Neural cell (in vitro differentiated cells): Measurements from ENCODE around the gene RYR2. TPM values are rescaled to one million over a fixed set of nuclear protein-coding genes. Genes with fewer than 3 reads are reported as not detected.

Experiments used
- H2AFZ ChIP-seq: fragments of 200-600, 300-800 bp; sonication (generic), shearing (Covaris generic); 2 replicates; pipeline ENCODE4 v1.6.0; 2014; ENCODE audit warnings: low read depth, mild to moderate bottlenecking, antibody characterized with exemption, low read length, moderate library complexity
- H3F3A ChIP-seq: fragments of 200-600 bp; shearing (Covaris generic); 2 replicates; pipeline ENCODE4 v1.6.1; 2016; ENCODE audit warnings: mild to moderate bottlenecking, moderate library complexity, mixed read lengths, antibody characterized with exemption, low read length; ENCODE audit not compliant: insufficient read depth, poor library complexity, severe bottlenecking
- H3K27ac ChIP-seq: fragments of 200-600, 300-800 bp; sonication (generic), shearing (Covaris generic); 2 replicates; pipeline ENCODE4 v1.5.1; 2014; ENCODE audit warnings: mild to moderate bottlenecking, low read length, moderate library complexity
- H3K27me3 ChIP-seq: fragments of 300-800, 200-600 bp; sonication (generic), shearing (Covaris generic); 2 replicates; pipeline ENCODE4 v1.6.0; 2014; ENCODE audit warnings: mild to moderate bottlenecking, low read depth, low read length, moderate library complexity; ENCODE audit not compliant: insufficient read depth
- H3K36me3 ChIP-seq: fragments of 300-800, 200-600 bp; sonication (generic), shearing (Covaris generic); 2 replicates; pipeline ENCODE4 v1.5.1; 2014; ENCODE audit warnings: mild to moderate bottlenecking, antibody characterized with exemption, low read length, moderate library complexity; ENCODE audit not compliant: insufficient read depth
- H3K4me2 ChIP-seq: fragments of 300-800, 200-600 bp; sonication (generic), shearing (Covaris generic); 2 replicates; pipeline ENCODE4 v1.6.0; 2014; ENCODE audit warnings: mild to moderate bottlenecking, low read length
- H3K4me3 ChIP-seq: fragments of 300-800, 200-600 bp; sonication (generic), shearing (Covaris generic); 2 replicates; pipeline ENCODE4 v1.5.1; 2014; ENCODE audit warnings: mild to moderate bottlenecking, low read length, moderate library complexity
- H3K79me2 ChIP-seq: fragments of 200-600 bp; shearing (Covaris generic); replicated peaks from 2 replicates; pipeline ENCODE4 v1.6.0; 2014; ENCODE audit warnings: mild to moderate bottlenecking, low read length, moderate library complexity; ENCODE audit not compliant: insufficient read depth
- H3K9ac ChIP-seq: fragments of 300-800, 200-600 bp; sonication (generic), shearing (Covaris generic); 2 replicates; pipeline ENCODE4 v1.6.1; 2016; ENCODE audit warnings: mild to moderate bottlenecking, low read length, mixed read lengths
- H3K9me2 ChIP-seq: fragments of 200-600 bp; shearing (Covaris generic); 2 replicates; pipeline ENCODE4 v1.6.1; 2016; ENCODE audit warnings: mild to moderate bottlenecking, low read length, mixed read lengths; ENCODE audit not compliant: insufficient read depth
- H3K9me3 ChIP-seq: fragments of 200-600, 300-800 bp; sonication (generic), shearing (Covaris generic); 2 replicates; pipeline ENCODE4 v1.6.1; 2016; ENCODE audit warnings: mild to moderate bottlenecking, mixed run types, low read length, moderate library complexity, mixed read lengths
- H4K20me1 ChIP-seq: fragments of 200-600 bp; shearing (Covaris generic); 2 replicates; pipeline ENCODE4 v1.6.1; 2016; ENCODE audit warnings: mild to moderate bottlenecking, mixed run types; ENCODE audit not compliant: insufficient read depth
- EP300 ChIP-seq: fragments of 450-650 bp; conservative IDR thresholded peaks from 2 replicates; pipeline ENCODE4 v1.6.1; 2014; ENCODE audit warnings: antibody characterized with exemption, mild to moderate bottlenecking, moderate library complexity; ENCODE audit not compliant: poor library complexity, severe bottlenecking
- EZH2 ChIP-seq: fragments of 200-600, 300-800 bp; shearing (Covaris generic), sonication (generic); IDR thresholded peaks from 2 replicates; pipeline ENCODE4 v1.6.1; 2014; ENCODE audit warnings: antibody characterized with exemption, low read length, borderline replicate concordance, mild to moderate bottlenecking; ENCODE audit not compliant: insufficient read depth, poor library complexity, severe bottlenecking
- MXI1 ChIP-seq: fragments of 450-650 bp; conservative IDR thresholded peaks from 2 replicates; pipeline ENCODE4 v1.6.1; 2014; ENCODE audit warnings: antibody characterized with exemption, mild to moderate bottlenecking; ENCODE audit not compliant: poor library complexity, severe bottlenecking
- POLR2AphosphoS5 ChIP-seq: IDR thresholded peaks from 2 replicates; pipeline ENCODE4 v1.6.1; 2012
- RAD21 ChIP-seq: fragments of 450-650 bp; conservative IDR thresholded peaks from 2 replicates; pipeline ENCODE4 v1.6.1; 2014; ENCODE audit warnings: antibody characterized with exemption, mild to moderate bottlenecking, moderate library complexity
- SMC3 ChIP-seq: fragments of 450-650 bp; conservative IDR thresholded peaks from 2 replicates; pipeline ENCODE4 v1.6.1; 2014; ENCODE audit warnings: antibody characterized with exemption, mild to moderate bottlenecking, moderate library complexity; ENCODE audit not compliant: poor library complexity
- TAF1 ChIP-seq: IDR thresholded peaks from 2 replicates; pipeline ENCODE4 v1.6.1; 2012; ENCODE audit warnings: low read depth
- polyA plus RNA-seq: library from polyadenylated mRNA; depleted of rRNA; stranded (reverse); fragments of >200 nt; gene quantifications from 2 replicates; pipeline ENCODE4 v1.2.3, GENCODE V29; 2014
- TF ChIP-seq, protein P1 (sequence below): fragments of 450-650 bp; IDR thresholded peaks from 2 replicates; pipeline ENCODE4 v1.5.1; 2014; ENCODE audit warnings: antibody characterized with exemption, mild to moderate bottlenecking, moderate library complexity; ENCODE audit not compliant: poor library complexity, severe bottlenecking
- TF ChIP-seq, protein P2 (sequence below): IDR thresholded peaks from 2 replicates; pipeline ENCODE4 v1.6.1; 2012; ENCODE audit warnings: borderline replicate concordance

RYR2 gene
- polyA plus RNA-seq, 1 donor from 2014 or later: 3.8 TPM

DNA sequence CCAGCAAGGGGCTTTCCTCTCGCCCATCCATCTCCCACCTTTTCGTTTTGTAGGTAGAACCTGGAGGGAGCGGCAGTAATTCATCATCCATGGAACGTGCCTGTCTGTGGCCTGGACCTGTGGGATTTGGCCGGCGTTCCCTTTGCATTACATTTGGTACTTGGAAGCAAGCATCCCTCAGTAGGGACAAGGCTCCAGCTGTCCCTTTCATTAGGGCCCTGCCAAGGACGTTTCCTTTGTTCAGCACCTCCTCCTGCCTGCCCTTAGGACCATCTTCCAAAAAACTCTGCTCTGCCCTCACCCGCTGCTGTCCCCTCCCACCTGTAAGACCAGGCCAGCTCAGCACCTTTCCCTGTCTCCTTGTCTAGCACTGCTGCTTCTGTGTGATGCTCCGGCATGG is 62.1 kb downstream of the RYR2 start:
- TF ChIP-seq MXI1: no peak
- H3K79me2 ChIP-seq: no peaks in the 10 kb centered on the region
- H3F3A ChIP-seq: no peaks in the 10 kb centered on the region
- no peak overlapping the region for H2AFZ ChIP-seq
- no peaks in the 10 kb centered on the region for H4K20me1 ChIP-seq
- H3K4me2 ChIP-seq: no peak overlapping the region
- no peaks in the 10 kb centered on the region for H3K9me3 ChIP-seq
- no peak overlapping the region for H3K27ac ChIP-seq
- no peak overlapping the region for H3K9ac ChIP-seq
- H3K9me2 ChIP-seq: no peaks in the 10 kb centered on the region
- no peaks in the 10 kb centered on the region for H3K27me3 ChIP-seq
- no peaks in the 10 kb centered on the region for H3K36me3 ChIP-seq
- no peak overlapping the region for H3K4me3 ChIP-seq

DNA sequence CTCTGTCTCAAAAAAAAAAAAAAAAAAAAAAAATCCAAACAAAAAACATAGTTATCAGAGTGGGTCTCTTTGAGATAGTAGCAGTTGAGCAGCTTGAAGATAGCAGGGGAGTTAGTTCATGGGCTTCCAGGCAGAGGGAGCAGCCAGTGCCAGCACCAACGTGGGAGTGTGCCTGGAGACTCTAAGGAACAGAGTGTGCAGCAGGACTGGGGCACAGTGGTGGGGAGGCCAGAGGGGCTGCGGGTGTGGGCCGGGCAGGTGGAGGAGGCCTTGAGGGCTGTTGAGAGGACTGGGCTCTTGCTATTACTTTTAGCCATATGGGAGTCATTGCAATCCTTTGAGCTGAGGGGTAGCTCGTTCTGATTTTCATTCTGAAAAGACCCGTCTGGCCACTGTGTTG is 63.8 kb downstream of the RYR2 start:
- Histone ChIP-seq H3K36me3 (no peaks in the 10 kb centered on the region), H3K27me3 (no peaks in the 10 kb centered on the region), H3K9me3 (no peaks in the 10 kb centered on the region), H3K9ac (no peak overlapping the region), H2AFZ (no peak overlapping the region), H3K27ac (no peak overlapping the region), H3K4me3 (no peak overlapping the region), H3K79me2 (no peaks in the 10 kb centered on the region), H3K9me2 (no peaks in the 10 kb centered on the region), H3K4me2 (no peak overlapping the region), H3F3A (no peaks in the 10 kb centered on the region), H4K20me1 (no peaks in the 10 kb centered on the region)
- TF ChIP-seq SMC3: no peak
- no peak for TF ChIP-seq MXI1
- TF ChIP-seq EP300: no peak
- TF ChIP-seq, protein P1, sequence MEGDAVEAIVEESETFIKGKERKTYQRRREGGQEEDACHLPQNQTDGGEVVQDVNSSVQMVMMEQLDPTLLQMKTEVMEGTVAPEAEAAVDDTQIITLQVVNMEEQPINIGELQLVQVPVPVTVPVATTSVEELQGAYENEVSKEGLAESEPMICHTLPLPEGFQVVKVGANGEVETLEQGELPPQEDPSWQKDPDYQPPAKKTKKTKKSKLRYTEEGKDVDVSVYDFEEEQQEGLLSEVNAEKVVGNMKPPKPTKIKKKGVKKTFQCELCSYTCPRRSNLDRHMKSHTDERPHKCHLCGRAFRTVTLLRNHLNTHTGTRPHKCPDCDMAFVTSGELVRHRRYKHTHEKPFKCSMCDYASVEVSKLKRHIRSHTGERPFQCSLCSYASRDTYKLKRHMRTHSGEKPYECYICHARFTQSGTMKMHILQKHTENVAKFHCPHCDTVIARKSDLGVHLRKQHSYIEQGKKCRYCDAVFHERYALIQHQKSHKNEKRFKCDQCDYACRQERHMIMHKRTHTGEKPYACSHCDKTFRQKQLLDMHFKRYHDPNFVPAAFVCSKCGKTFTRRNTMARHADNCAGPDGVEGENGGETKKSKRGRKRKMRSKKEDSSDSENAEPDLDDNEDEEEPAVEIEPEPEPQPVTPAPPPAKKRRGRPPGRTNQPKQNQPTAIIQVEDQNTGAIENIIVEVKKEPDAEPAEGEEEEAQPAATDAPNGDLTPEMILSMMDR: no peak
- no peak for TF ChIP-seq EZH2
- no peak for TF ChIP-seq POLR2AphosphoS5
- TF ChIP-seq, protein P2, sequence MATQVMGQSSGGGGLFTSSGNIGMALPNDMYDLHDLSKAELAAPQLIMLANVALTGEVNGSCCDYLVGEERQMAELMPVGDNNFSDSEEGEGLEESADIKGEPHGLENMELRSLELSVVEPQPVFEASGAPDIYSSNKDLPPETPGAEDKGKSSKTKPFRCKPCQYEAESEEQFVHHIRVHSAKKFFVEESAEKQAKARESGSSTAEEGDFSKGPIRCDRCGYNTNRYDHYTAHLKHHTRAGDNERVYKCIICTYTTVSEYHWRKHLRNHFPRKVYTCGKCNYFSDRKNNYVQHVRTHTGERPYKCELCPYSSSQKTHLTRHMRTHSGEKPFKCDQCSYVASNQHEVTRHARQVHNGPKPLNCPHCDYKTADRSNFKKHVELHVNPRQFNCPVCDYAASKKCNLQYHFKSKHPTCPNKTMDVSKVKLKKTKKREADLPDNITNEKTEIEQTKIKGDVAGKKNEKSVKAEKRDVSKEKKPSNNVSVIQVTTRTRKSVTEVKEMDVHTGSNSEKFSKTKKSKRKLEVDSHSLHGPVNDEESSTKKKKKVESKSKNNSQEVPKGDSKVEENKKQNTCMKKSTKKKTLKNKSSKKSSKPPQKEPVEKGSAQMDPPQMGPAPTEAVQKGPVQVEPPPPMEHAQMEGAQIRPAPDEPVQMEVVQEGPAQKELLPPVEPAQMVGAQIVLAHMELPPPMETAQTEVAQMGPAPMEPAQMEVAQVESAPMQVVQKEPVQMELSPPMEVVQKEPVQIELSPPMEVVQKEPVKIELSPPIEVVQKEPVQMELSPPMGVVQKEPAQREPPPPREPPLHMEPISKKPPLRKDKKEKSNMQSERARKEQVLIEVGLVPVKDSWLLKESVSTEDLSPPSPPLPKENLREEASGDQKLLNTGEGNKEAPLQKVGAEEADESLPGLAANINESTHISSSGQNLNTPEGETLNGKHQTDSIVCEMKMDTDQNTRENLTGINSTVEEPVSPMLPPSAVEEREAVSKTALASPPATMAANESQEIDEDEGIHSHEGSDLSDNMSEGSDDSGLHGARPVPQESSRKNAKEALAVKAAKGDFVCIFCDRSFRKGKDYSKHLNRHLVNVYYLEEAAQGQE: no peak
- TF ChIP-seq RAD21: no peak
- no peak for TF ChIP-seq TAF1

DNA sequence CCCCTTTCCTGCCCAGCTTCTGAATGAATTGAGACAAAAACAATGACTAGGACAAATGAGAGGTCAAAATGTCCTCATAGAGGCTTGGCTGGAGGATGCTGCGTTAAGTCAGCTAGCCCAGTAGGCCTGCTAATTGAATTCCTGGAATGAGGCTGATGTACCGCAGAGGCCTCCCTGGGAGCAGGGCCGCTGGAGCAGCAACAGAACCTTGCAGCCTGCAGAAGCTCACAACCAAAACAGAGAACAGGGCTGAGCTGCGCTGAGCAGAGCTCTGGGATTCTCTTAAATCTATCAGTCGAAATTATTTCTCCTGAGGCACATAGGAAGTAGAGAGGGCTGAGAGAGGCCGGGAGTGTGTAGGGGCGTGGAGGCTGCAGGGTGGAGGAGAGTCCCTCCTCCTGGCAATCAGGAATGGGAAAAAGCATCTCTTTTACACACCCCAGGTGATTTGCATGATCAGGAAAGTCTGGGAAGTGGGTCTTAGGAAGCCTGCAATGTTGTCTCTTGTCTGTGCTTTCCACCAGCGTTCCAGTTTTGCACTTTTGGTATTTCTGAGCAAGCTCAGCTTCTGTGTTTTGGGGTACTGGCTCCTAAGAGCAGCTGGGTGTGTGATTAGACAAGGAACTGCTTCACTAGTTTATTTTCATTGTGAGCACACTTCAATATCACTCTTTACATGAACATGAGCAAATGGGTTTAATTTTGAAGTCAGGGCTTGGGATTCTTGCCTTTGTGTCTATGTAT is 66.5 kb downstream of the RYR2 start:
- H3K79me2 ChIP-seq: no peaks in the 10 kb centered on the region

More for the DNA sequence above, 66.5 kb downstream of the RYR2 start:
- Histone ChIP-seq H4K20me1 (no peaks in the 10 kb centered on the region), H3K27ac (no peak overlapping the region), H3K9ac (no peak overlapping the region), H3K4me3 (no peak overlapping the region), H3K9me3 (no peaks in the 10 kb centered on the region), H3K27me3 (no peaks in the 10 kb centered on the region), H3F3A (no peaks in the 10 kb centered on the region), H3K9me2 (no peaks in the 10 kb centered on the region), H2AFZ (no peak overlapping the region), H3K36me3 (no peaks in the 10 kb centered on the region), H3K4me2 (no peak overlapping the region)
- no peak for TF ChIP-seq SMC3
- no peak for TF ChIP-seq TAF1
- TF ChIP-seq EP300: no peak
- TF ChIP-seq, protein P2: no peak
- TF ChIP-seq, protein P1: no peak
- TF ChIP-seq MXI1: no peak
- no peak for TF ChIP-seq RAD21
